Measurements from ENCODE around the gene PHF20.
"Not testable (repeated sequence)": the region's sequence is repeated elsewhere in the genome, so short reads cannot be mapped to it uniquely, and the experiment has no call there.

PHF20 gene

DNA sequence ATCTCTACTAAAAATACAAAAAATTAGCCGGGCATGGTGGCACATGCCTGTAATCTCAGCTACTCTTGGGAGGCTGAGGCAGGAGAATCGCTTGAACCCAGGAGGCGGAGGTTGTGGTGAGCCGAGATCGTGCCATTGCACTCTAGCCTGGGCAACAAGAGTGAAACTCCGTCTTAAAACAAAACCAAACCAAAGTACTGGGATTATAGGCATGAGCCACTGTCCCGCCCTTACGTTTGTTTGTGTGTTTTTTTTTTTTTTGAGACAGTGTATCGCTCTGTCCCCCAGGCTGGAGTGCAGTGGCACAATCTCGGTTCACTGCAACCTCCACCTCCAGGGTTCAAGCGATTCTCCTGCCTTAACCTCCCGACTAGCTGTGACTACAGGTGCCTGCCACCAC is 12.0 kb downstream of the PHF20 start:
- not testable (repeated sequence) for DNase-seq

- not testable (repeated sequence) for DNase-seq
These were observed 13.7 kb downstream of the PHF20 start for GRCh38 chr20:35785541-35785940.

- DNase-seq: no peak
These were observed 17.0 kb downstream of the PHF20 start for GRCh38 chr20:35788796-35789195.

DNA sequence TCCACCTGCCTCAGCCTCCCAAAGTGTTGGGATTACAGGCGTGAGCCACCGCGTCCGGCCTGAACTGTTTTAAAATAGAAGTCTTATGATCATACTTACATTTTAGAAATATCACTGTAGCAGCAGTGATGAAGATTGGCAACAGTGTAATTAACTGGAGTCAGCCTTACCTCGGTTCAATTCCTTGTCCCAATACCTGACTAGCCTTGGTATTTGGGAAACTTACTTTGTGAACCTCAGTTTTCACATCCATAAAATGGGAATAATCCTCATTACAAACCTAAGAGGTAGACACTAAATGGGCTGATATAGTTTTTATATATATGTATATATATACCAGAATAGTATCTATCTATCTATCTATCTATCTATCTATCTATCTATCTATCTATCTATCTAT is 19.3 kb downstream of the PHF20 start:
- no peak for DNase-seq

- DNase-seq: no peak
These were observed 20.0 kb downstream of the PHF20 start for GRCh38 chr20:35791821-35792220.

- DNase-seq: no peak
These were observed 20.9 kb downstream of the PHF20 start for GRCh38 chr20:35792740-35793139.

DNA sequence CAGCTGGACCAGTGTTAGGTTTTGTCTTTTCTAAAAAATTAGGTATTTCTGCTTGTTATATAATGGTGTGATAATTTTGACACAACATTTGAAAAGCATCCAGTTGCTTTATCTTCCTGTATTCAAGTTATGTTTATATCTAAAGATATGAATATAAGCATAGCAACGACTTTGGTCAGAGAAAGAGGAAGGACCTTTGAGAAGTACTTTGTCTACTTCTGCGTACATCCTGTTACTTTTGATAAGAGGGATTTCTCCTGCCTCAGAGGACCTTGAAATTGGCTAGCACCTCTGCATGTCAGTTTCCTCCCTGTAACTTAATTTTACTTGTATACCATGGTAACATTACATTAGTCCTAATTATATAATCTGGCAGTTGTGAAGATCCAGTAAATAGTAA is 24.8 kb downstream of the PHF20 start:
- DNase-seq: no peak

GRCh38 chr20:35801865-35802264 is 30.1 kb downstream of the PHF20 start:
- DNase-seq: no peak

DNA sequence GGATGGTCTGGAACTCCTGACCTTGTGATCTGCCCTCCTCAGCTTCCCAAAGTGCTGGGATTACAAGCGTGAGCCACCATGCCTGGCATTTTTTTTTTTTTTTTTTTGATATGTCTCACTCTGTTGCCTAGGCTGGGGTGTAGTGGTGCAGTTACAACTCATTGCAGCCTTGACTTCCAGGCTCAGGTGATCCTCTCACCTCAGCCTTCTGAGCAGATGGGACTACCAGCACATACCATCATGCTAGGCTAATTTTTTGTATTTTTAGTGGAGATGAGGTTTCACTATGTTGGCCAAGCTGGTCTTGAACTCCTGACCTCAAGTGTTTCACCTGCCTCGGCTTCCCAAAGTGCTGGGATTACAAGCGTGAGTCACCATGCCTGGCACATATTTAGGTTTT is 34.3 kb downstream of the PHF20 start:
- no peak for DNase-seq

DNA sequence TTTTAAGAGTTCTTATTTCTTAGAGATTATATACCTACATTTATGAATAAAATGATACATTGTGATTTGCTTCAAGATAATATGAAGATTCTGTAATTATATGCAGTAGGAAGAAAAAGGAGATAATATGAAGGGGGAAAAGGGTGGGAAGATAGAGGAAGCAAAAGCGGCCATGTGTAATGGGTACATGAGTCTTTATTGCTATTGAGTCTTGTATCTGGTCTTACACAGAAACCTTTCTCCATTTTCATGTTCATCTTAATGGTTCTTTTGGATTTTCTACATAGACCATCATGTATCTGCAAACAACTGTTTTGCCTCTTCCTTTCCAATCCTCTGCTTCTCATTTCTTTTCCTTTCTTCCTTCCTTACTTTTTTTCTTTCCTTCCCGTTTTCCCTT is 36.1 kb downstream of the PHF20 start:
- DNase-seq: no peak

GRCh38 chr20:35820715-35821114 is 48.9 kb downstream of the PHF20 start:
- DNase-seq: no peak

DNA sequence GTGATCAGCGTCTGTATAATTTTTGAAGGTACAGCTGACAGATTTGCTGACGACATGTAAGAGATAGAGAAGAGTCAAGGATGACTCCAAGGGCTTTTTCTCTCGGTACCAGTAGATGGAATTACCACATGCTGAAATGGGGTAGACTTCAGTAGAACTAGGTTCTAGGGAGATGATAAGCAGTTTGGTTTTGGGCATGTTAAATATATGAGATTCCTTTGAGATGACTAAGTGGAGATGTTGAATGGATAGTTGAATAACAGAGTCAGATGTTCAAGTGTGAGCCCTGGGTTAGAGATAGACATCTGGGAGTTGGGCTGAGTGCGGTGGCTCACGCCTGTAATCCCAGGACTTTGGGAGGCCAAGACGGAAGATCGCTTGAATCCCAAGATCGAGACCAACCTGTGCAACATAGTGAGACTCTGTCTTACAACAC is 50.0 kb downstream of the PHF20 start:
- no peak for DNase-seq

DNA sequence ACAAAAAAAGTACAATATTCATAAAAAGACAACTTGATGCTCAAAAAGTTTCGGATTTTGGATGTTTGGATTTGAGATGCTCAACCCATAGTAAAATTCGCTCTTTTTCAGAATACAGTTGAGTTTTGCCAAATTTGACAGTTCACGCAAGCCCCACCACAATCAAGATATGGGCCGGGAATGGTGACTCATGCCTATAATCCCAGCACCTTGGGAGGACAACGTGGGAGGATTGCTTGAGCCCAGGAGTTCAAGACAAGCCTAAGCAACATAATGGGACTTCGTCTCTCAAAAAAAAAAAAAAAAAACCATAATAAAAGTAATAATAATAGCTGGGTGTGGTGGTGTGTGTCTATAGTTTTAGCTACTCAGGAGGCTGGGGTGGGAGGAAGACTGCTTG is 51.3 kb downstream of the PHF20 start:
- DNase-seq: no peak

GRCh38 chr20:35823937-35824336 is 52.1 kb downstream of the PHF20 start:
- DNase-seq: no peak

DNA sequence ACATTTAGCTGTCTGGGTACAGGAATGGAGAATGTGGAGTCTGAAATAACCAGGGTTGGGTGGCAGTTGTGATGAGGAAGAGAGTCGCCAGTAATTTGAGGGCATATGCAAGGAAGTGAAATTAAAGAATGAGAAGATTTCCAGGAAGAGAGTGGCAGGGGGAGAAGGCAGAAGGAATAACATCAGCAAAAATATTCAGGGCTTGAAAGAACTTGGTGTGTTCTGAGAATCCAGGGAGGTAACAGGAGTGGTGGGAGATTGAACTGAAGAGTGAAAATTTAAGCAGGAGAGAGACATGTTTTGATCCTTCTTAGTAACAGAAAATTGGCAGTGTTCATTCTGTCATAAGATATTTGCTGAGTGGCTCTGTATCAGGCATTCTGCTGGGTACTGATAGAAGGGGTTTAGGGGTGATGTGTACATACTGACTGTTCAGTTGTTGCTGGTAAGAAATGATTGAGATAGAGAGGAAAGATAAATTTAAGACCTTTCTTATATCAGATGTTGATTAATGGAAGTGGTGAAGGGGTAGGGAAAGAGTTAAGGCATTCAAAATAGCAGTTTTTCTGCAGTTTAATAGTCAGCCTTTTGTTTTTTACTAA is 54.7 kb downstream of the PHF20 start:
- no peak for DNase-seq

- no peak for DNase-seq
These were observed 56.6 kb downstream of the PHF20 start for GRCh38 chr20:35828434-35828833.

DNA sequence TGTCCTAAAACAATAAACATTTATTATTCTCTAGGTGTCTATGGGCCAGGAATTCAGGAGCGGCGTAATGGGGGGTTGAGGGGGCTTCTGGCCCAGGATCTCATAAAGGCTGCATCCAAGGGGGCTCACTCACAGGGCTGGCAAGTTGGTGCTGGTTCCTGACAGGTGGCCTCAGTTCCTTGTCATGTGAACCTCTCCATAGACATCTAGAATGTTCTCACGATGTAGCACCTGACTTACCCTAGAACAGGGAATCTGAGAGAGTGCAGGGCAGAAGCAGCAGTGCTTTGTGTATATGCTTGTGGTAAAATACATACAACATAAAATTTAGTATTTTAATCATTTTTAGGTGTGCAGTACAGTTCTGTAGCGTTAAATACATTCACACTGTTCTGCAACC is 57.1 kb downstream of the PHF20 start:
- no peak for DNase-seq

GRCh38 chr20:35830264-35830663 is 58.4 kb downstream of the PHF20 start:
- no peak for DNase-seq

GRCh38 chr20:35831029-35831428 is 59.2 kb downstream of the PHF20 start:
- DNase-seq: no peak

DNA sequence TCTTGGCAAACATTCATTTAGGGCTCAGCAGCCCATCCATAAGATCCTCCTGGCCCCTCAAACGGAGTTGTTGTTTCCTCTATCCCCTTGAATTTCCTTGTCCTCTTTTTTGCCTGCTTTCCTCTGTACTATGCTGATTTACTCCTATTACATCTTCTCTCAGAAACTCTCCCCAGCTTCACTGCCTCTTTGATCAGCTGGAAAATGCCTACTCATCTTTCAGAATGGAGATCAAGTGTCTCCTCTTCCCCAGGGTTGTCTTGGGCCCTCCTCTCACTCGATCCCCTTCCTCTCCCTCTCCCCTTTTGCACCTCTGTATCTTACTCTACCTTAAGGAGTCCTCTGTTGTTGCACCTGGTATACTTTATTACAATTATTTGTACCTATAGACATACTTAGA is 60.2 kb downstream of the PHF20 start:
- no peak for DNase-seq

DNA sequence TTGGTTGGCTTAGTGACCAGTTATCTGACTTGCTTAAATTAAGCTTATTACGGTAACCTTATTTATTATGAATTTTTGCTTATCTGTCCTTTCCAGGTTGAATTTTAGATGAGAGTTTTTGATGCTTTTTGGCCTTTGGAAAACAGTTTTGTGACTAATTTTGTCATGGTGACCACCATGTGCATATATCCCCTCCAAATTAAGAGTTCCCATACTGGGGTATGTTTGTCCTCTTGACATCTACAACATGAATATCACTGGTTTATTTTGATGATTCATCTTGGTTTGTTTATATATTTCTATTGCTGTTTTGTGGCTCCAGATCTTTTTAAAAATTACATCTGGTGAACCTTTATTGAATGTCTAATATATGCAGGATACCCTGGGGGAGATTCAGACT is 61.4 kb downstream of the PHF20 start:
- DNase-seq: no peak

GRCh38 chr20:35837577-35838195 is 65.9 kb downstream of the PHF20 start:
- DNase-seq: no peak

GRCh38 chr20:35838205-35838604 is 66.4 kb downstream of the PHF20 start:
- no peak for DNase-seq

- DNase-seq: no peak
These were observed 68.1 kb downstream of the PHF20 start for GRCh38 chr20:35839904-35840303.

DNA sequence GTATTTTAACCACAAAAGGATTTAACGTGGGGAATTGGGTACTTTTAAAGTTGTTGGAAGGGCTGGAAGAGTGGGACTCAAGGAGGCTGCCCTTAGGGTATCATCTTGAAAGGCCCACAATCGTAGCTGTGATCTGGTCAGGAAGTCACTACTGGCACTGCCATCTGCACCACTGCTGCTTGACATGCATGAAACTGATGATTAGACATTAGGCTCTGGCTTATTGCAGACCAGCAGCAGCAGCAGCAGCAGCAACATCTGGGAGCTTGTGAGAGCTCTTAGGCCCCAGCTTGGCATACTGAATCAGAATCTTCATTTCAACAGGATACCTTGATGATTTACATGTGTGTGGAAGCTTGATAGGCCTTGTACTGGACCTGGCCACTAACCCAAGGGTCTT is 68.6 kb downstream of the PHF20 start:
- DNase-seq: no peak
